Thyroid gland (tissue), 4 donors: ENCODE data around the gene EIF3C. TPM values are rescaled to one million over a fixed set of nuclear protein-coding genes. Genes with fewer than 3 reads are reported as not detected.
"Not testable (repeated sequence)": the region's sequence is repeated elsewhere in the genome, so short reads cannot be mapped to it uniquely, and the experiment has no call there.

Experiments
- DNase-seq, 2 donors: peaks; one replicate each; pipeline ENCODE4 v3.0.0-alpha.2; 2019
- H3K27ac ChIP-seq, 3 donors: fragments of 200-600 bp; sonication (generic); 1 replicate in 2 of 3; 2 replicates in 1 of 3; pipeline ENCODE4 v1.5.1; 2016 to 2019; ENCODE audit warnings: mild to moderate bottlenecking in 1 of 3, moderate library complexity in 1 of 3
- H3K27me3 ChIP-seq: fragments of 200-600 bp; sonication (generic); one replicate; pipeline ENCODE4 v1.5.1; 2019
- H3K36me3 ChIP-seq, 2 donors: fragments of 200-600 bp; sonication (generic); one replicate each; pipeline ENCODE4 v1.5.1; 2016 to 2019
- H3K4me1 ChIP-seq, 2 donors: fragments of 200-600 bp; sonication (generic); one replicate each; pipeline ENCODE4 v1.5.1; 2017 to 2019
- H3K4me3 ChIP-seq, 3 donors: fragments of 200-600 bp; sonication (generic); replicated peaks in 1 of 3; 1 replicate in 2 of 3; 2 replicates in 1 of 3; pipeline ENCODE4 v1.5.1; 2016; ENCODE audit warnings: mild to moderate bottlenecking in 1 of 3
- H3K9me3 ChIP-seq: fragments of 200-600 bp; sonication (generic); one replicate; pipeline ENCODE4 v1.5.1; 2017
- WGBS, 2 donors: methylation state at CpG; one replicate each; pipeline ENCODE4 v1.1.5; 2017; 5-methylcytosine and 5-hydroxymethylcytosine counted together
- intact Hi-C: fragments of 100-400 bp; cut with DNase I; formaldehyde crosslinking; loops from one replicate; pipeline ENCODE4 v1.15.1; 2023
- total RNA-seq, 4 donors: library from RNA; depleted of rRNA; stranded (reverse); fragments of >200 nt; gene quantifications; one replicate each; pipeline ENCODE4 v1.2.3, GENCODE V29; 2016

EIF3C gene
- 100 to 1,000 TPM; 213 to 326 (median 285) TPM for total RNA-seq

- H3K27me3 ChIP-seq, H3K27ac ChIP-seq, H3K9me3 ChIP-seq, intact Hi-C loops, H3K4me3 ChIP-seq, H3K36me3 ChIP-seq, H3K4me1 ChIP-seq, DNase-seq: not testable (repeated sequence)
- WGBS, 2 donors, result no CpG with 5 or more reads among the region's 66 CpGs
These were observed at the start of gene EIF3C for GRCh38 chr16:28711220-28712083. Gene EIF3C, plus strand, starts transcription at chr16:28711464. Its CDS starts 223 bp downstream, at chr16:28711687.

- DNase-seq, H3K9me3 ChIP-seq, intact Hi-C loops, H3K36me3 ChIP-seq, H3K27me3 ChIP-seq, H3K27ac ChIP-seq, H3K4me1 ChIP-seq, H3K4me3 ChIP-seq: not testable (repeated sequence)
- WGBS, 2 donors, result 84% methylated on average over 9 of the region's 25 CpGs; no CpG with 5 or more reads in 1 of the 2 donors
These were observed 45.0 kb upstream of the EIF3C start for GRCh38 chr16:28666264-28666663.

- H3K9me3 ChIP-seq, H3K4me1 ChIP-seq, H3K27ac ChIP-seq, H3K36me3 ChIP-seq, DNase-seq, intact Hi-C loops, H3K27me3 ChIP-seq, H3K4me3 ChIP-seq: not testable (repeated sequence)
- no CpG with 5 or more reads among the region's 7 CpGs for WGBS, 2 donors
These were observed 43.8 kb upstream of the EIF3C start for GRCh38 chr16:28667480-28667879.

GRCh38 chr16:28668199-28668598 is 43.1 kb upstream of the EIF3C start:
- H3K9me3 ChIP-seq, H3K4me1 ChIP-seq, H3K27me3 ChIP-seq, intact Hi-C loops, H3K36me3 ChIP-seq, H3K4me3 ChIP-seq, H3K27ac ChIP-seq, DNase-seq: not testable (repeated sequence)
- WGBS, 2 donors, result no CpG with 5 or more reads among the region's 4 CpGs

GRCh38 chr16:28688327-28688952 is 22.8 kb upstream of the EIF3C start:
- intact Hi-C loops, DNase-seq, H3K9me3 ChIP-seq, H3K4me1 ChIP-seq, H3K27me3 ChIP-seq, H3K36me3 ChIP-seq, H3K4me3 ChIP-seq, H3K27ac ChIP-seq: not testable (repeated sequence)
- no CpG with 5 or more reads among the region's 10 CpGs for WGBS, 2 donors

- no CpG with 5 or more reads among the region's 13 CpGs for WGBS, 2 donors
- H3K4me3 ChIP-seq, intact Hi-C loops: not testable (repeated sequence)
These were observed 21.8 kb upstream of the EIF3C start for GRCh38 chr16:28689425-28689824.

GRCh38 chr16:28691722-28692121 is 19.5 kb upstream of the EIF3C start:
- H3K4me3 ChIP-seq, DNase-seq, H3K27me3 ChIP-seq, H3K4me1 ChIP-seq, H3K9me3 ChIP-seq, intact Hi-C loops, H3K36me3 ChIP-seq, H3K27ac ChIP-seq: not testable (repeated sequence)
- 96% methylated on average over 4 of the region's 4 CpGs; no CpG with 5 or more reads in 1 of the 2 donors for WGBS, 2 donors

More at GRCh38 chr16:28689425-28689824, 21.8 kb upstream of the EIF3C start:
- H3K4me1 ChIP-seq, H3K36me3 ChIP-seq, H3K27ac ChIP-seq, DNase-seq, H3K27me3 ChIP-seq, H3K9me3 ChIP-seq: not testable (repeated sequence)

GRCh38 chr16:28693257-28693950 is 17.9 kb upstream of the EIF3C start:
- intact Hi-C loops, H3K4me1 ChIP-seq, H3K27me3 ChIP-seq, H3K9me3 ChIP-seq, DNase-seq, H3K27ac ChIP-seq, H3K36me3 ChIP-seq, H3K4me3 ChIP-seq: not testable (repeated sequence)
- 80 to 100% methylated on average over 1 to 2 of the region's 11 CpGs for WGBS, 2 donors

GRCh38 chr16:28699792-28700191 is 11.5 kb upstream of the EIF3C start:
- H3K27me3 ChIP-seq, H3K36me3 ChIP-seq, H3K4me1 ChIP-seq, H3K4me3 ChIP-seq, H3K27ac ChIP-seq, H3K9me3 ChIP-seq, intact Hi-C loops, DNase-seq: not testable (repeated sequence)
- 90% methylated on average over 2 of the region's 9 CpGs; no CpG with 5 or more reads in 1 of the 2 donors for WGBS, 2 donors

GRCh38 chr16:28700349-28700748 is 10.9 kb upstream of the EIF3C start:
- DNase-seq, H3K4me3 ChIP-seq, intact Hi-C loops, H3K27ac ChIP-seq, H3K9me3 ChIP-seq, H3K4me1 ChIP-seq, H3K27me3 ChIP-seq, H3K36me3 ChIP-seq: not testable (repeated sequence)
- no CpG with 5 or more reads among the region's 19 CpGs for WGBS, 2 donors

GRCh38 chr16:28701384-28701783 is 9.9 kb upstream of the EIF3C start:
- H3K27me3 ChIP-seq, H3K9me3 ChIP-seq, H3K36me3 ChIP-seq, DNase-seq, H3K27ac ChIP-seq, H3K4me3 ChIP-seq, H3K4me1 ChIP-seq, intact Hi-C loops: not testable (repeated sequence)
- no CpG with 5 or more reads among the region's 8 CpGs for WGBS, 2 donors

GRCh38 chr16:28704246-28704645 is 7.0 kb upstream of the EIF3C start:
- H3K4me3 ChIP-seq, intact Hi-C loops, DNase-seq, H3K27ac ChIP-seq, H3K9me3 ChIP-seq, H3K27me3 ChIP-seq, H3K36me3 ChIP-seq, H3K4me1 ChIP-seq: not testable (repeated sequence)
- WGBS, 2 donors, result no CpG with 5 or more reads among the region's 7 CpGs
